H1 (cell line): ENCODE results near the gene FIG4. TPM values are rescaled to one million over a fixed set of nuclear protein-coding genes. Genes with fewer than 3 reads are reported as not detected.

Experiments
- CTCF ChIA-PET: fragments of 300-600 bp; sonication (Branson Sonifier 250); formaldehyde crosslinking; loops from one replicate; lab custom pipeline; 2021; ENCODE audit not compliant: partially characterized antibody; lab: Charles Lee
- POLR2A ChIA-PET: fragments of 300-600 bp; sonication (Branson Sonifier 250); formaldehyde crosslinking; loops from one replicate; lab custom pipeline; 2021; ENCODE audit warnings: inconsistent platforms; ENCODE audit not compliant: partially characterized antibody; lab: Charles Lee
- DNase-seq, 2 experiments: peaks; one replicate each; pipeline versions ENCODE4 v3.0.0 to v3.0.0-alpha.2; 2010 to 2022; ENCODE audit warnings: low spot score in 2 of 2, low read depth in 1 of 2, mixed read lengths in 1 of 2
- FAIRE-seq: peaks from 2 replicates; lab custom pipeline; 2011; peaks lifted over from hg19 to GRCh38; lab: Jason Lieb, UNC
- H2AFZ ChIP-seq: 2 replicates; pipeline ENCODE4 v1.8.1; 2012; ENCODE audit warnings: low read length, inconsistent platforms
- H2AK5ac ChIP-seq: 2 replicates; pipeline ENCODE4 v1.6.1; 2013; ENCODE audit warnings: low read depth, low read length
- H2BK120ac ChIP-seq: replicated peaks from 2 replicates; pipeline ENCODE3; 2013; ENCODE audit warnings: low read depth, low read length, inconsistent platforms
- H2BK12ac ChIP-seq: 2 replicates; pipeline ENCODE4 v1.6.1; 2013; ENCODE audit warnings: low read depth, low read length
- H2BK15ac ChIP-seq: 2 replicates; pipeline ENCODE4 v1.6.1; 2013; ENCODE audit warnings: low read length
- H2BK20ac ChIP-seq: 2 replicates; pipeline ENCODE4 v1.6.1; 2013; ENCODE audit warnings: low read length
- H2BK5ac ChIP-seq: 2 replicates; pipeline ENCODE4 v1.6.1; 2013; ENCODE audit warnings: low read depth, low read length
- H3K14ac ChIP-seq: 2 replicates; pipeline ENCODE4 v1.6.1; 2013; ENCODE audit warnings: inconsistent platforms; ENCODE audit not compliant: insufficient read length
- H3K18ac ChIP-seq: 2 replicates; pipeline ENCODE4 v1.6.1; 2013; ENCODE audit warnings: low read length; ENCODE audit errors: extremely low read depth
- H3K23ac ChIP-seq: 2 replicates; pipeline ENCODE4 v1.6.1; 2013; ENCODE audit warnings: inconsistent platforms; ENCODE audit not compliant: insufficient read length
- H3K23me2 ChIP-seq: 2 replicates; pipeline ENCODE4 v1.6.1; 2013; ENCODE audit warnings: low read depth, low read length
- H3K27ac ChIP-seq: 2 replicates; pipeline ENCODE4 v1.6.1; 2011; ENCODE audit warnings: low read depth, low read length, inconsistent platforms
- H3K27me3 ChIP-seq, 4 experiments: replicated peaks in 1 of 4; 1 replicate in 1 of 4; 2 replicates in 3 of 4; pipeline versions ENCODE4 v1.6.1 to v1.8.1; 2011 to 2013; ENCODE audit warnings: low read length in 3 of 4, mild to moderate bottlenecking in 3 of 4, inconsistent platforms in 2 of 4, mixed read lengths in 2 of 4, moderate library complexity in 1 of 4; ENCODE audit not compliant: control insufficient read depth in 3 of 4, insufficient read depth in 3 of 4; ENCODE audit errors: extremely low read depth in 1 of 4
- H3K36me3 ChIP-seq, 4 experiments: 2 replicates each; pipeline versions ENCODE4 v1.6.1 to v1.8.1; 2011 to 2013; ENCODE audit warnings: mild to moderate bottlenecking in 4 of 4, low read length in 3 of 4, moderate library complexity in 2 of 4, control low read depth in 1 of 4, inconsistent platforms in 1 of 4; ENCODE audit not compliant: insufficient read depth in 4 of 4, control insufficient read depth in 2 of 4
- H3K4ac ChIP-seq: replicated peaks from 2 replicates; pipeline ENCODE3; 2013; ENCODE audit warnings: low read length, low read depth, mixed read lengths, inconsistent platforms; ENCODE audit not compliant: insufficient read length
- H3K4me1 ChIP-seq, 4 experiments: replicated peaks in 1 of 4; 1 replicate in 1 of 4; 2 replicates in 3 of 4; pipeline versions ENCODE4 v1.6.1 to v1.8.1; 2011 to 2013; ENCODE audit warnings: low read length in 3 of 4, inconsistent platforms in 2 of 4, mixed read lengths in 1 of 4; ENCODE audit not compliant: insufficient read depth in 4 of 4, control insufficient read depth in 3 of 4
- H3K4me2 ChIP-seq, 2 experiments: 2 replicates each; pipeline versions ENCODE4 v1.6.1 to v1.8.1; 2011 to 2013; ENCODE audit warnings: low read depth in 2 of 2, low read length in 2 of 2, control low read depth in 1 of 2, inconsistent platforms in 1 of 2, mild to moderate bottlenecking in 1 of 2; ENCODE audit not compliant: insufficient read depth in 1 of 2
- H3K4me3 ChIP-seq, 4 experiments: fragments of 200-600, 300-600 bp in 1 of 4; sonication (generic), shearing (Covaris generic), sonication (Bioruptor Twin) in 1 of 4; 2 replicates each; pipeline versions ENCODE4 v1.5.1 to v1.8.1; 2011 to 2016; ENCODE audit warnings: low read length in 4 of 4, low read depth in 3 of 4, control low read depth in 2 of 4, inconsistent platforms in 2 of 4, mild to moderate bottlenecking in 2 of 4, mixed read lengths in 1 of 4, moderate library complexity in 1 of 4; ENCODE audit not compliant: insufficient read depth in 2 of 4; ENCODE audit errors: extremely low read depth in 1 of 4
- H3K56ac ChIP-seq: replicated peaks from 2 replicates; pipeline ENCODE3; 2013; ENCODE audit warnings: low read depth, mild to moderate bottlenecking, mixed read lengths, low read length, inconsistent platforms; ENCODE audit not compliant: insufficient read length
- H3K79me1 ChIP-seq: 2 replicates; pipeline ENCODE4 v1.6.1; 2013; ENCODE audit warnings: low read depth, low read length, control low read depth
- H3K79me2 ChIP-seq, 2 experiments: 2 replicates each; pipeline versions ENCODE4 v1.6.1 to v1.8.1; 2012 to 2013; ENCODE audit warnings: low read length in 2 of 2, mild to moderate bottlenecking in 2 of 2, inconsistent platforms in 1 of 2; ENCODE audit not compliant: insufficient read depth in 2 of 2, control insufficient read depth in 1 of 2
- H3K9ac ChIP-seq, 4 experiments: replicated peaks in 1 of 4; 1 replicate in 1 of 4; 2 replicates in 3 of 4; pipeline versions ENCODE4 v1.6.1 to v1.8.1; 2011 to 2013; ENCODE audit warnings: low read depth in 3 of 4, low read length in 3 of 4, control low read depth in 2 of 4, mild to moderate bottlenecking in 2 of 4, moderate library complexity in 2 of 4, inconsistent platforms in 1 of 4; ENCODE audit errors: extremely low read depth in 1 of 4
- H3K9me3 ChIP-seq, 2 experiments: 2 replicates each; pipeline versions ENCODE4 v1.6.1 to v1.8.1; 2012 to 2013; ENCODE audit warnings: mild to moderate bottlenecking in 2 of 2, moderate library complexity in 2 of 2, control low read depth in 1 of 2, inconsistent platforms in 1 of 2, low read depth in 1 of 2, low read length in 1 of 2, mixed read lengths in 1 of 2; ENCODE audit not compliant: insufficient read depth in 2 of 2
- H4K20me1 ChIP-seq, 2 experiments: replicated peaks in 1 of 2; 2 replicates each; pipeline versions ENCODE3 to v1.8.1; 2011 to 2013; ENCODE audit warnings: inconsistent platforms in 2 of 2, low read length in 2 of 2, mild to moderate bottlenecking in 1 of 2; ENCODE audit not compliant: insufficient read depth in 2 of 2, control insufficient read depth in 1 of 2
- H4K5ac ChIP-seq: 2 replicates; pipeline ENCODE4 v1.6.1; 2013; ENCODE audit warnings: low read length, low read depth, mixed read lengths, inconsistent platforms; ENCODE audit not compliant: insufficient read length
- H4K8ac ChIP-seq: 2 replicates; pipeline ENCODE4 v1.8.0; 2013; ENCODE audit warnings: mild to moderate bottlenecking, moderate library complexity, low read length, inconsistent platforms; ENCODE audit not compliant: insufficient read depth; ENCODE audit errors: extremely low read depth
- H4K91ac ChIP-seq: replicated peaks from 2 replicates; pipeline ENCODE3; 2013; ENCODE audit warnings: low read length, mixed read lengths, inconsistent platforms; ENCODE audit not compliant: insufficient read length
- ATF3 ChIP-seq: IDR thresholded peaks from 2 replicates; pipeline ENCODE4 v1.6.1; 2011; ENCODE audit warnings: low read depth, mild to moderate bottlenecking, low read length; ENCODE audit not compliant: insufficient read depth
- CBX5 ChIP-seq: fragments of 300-800, 300-1000 bp; sonication (generic); IDR thresholded peaks from 2 replicates; pipeline ENCODE4 v1.7.1; 2016; ENCODE audit warnings: antibody characterized with exemption, low read length, low read depth
- CEBPB ChIP-seq: IDR thresholded peaks from 2 replicates; pipeline ENCODE4 v1.6.1; 2012; ENCODE audit warnings: low read depth, low read length
- CHD1 ChIP-seq: IDR thresholded peaks from 2 replicates; pipeline ENCODE4 v1.6.1; 2012; ENCODE audit warnings: low read depth, low read length, improper control_type of control experiment
- FOSL1 ChIP-seq: IDR thresholded peaks from 2 replicates; pipeline ENCODE4 v1.6.1; 2011; ENCODE audit warnings: mild to moderate bottlenecking, low read depth, low read length, moderate library complexity; ENCODE audit not compliant: insufficient read depth
- KDM1A ChIP-seq: fragments of 200-600, 300-600 bp; sonication (generic); IDR thresholded peaks from 2 replicates; pipeline ENCODE4 v1.7.1; 2016; ENCODE audit warnings: mild to moderate bottlenecking, low read length, borderline replicate concordance
- KDM4A ChIP-seq: IDR thresholded peaks from one replicate; pipeline ENCODE4 v1.7.1; 2012; ENCODE audit warnings: low read depth, mild to moderate bottlenecking, moderate library complexity, low read length, inconsistent platforms; ENCODE audit not compliant: severe bottlenecking
- MAFK ChIP-seq: IDR thresholded peaks from 2 replicates; pipeline ENCODE4 v1.6.1; 2012; ENCODE audit warnings: low read depth, mild to moderate bottlenecking, improper control_type of control experiment, low read length
- RBBP5 ChIP-seq: IDR thresholded peaks from 2 replicates; pipeline ENCODE4 v1.7.1; 2012; ENCODE audit warnings: low read depth, mild to moderate bottlenecking, inconsistent platforms, low read length, moderate library complexity, borderline replicate concordance
- RFX5 ChIP-seq: IDR thresholded peaks from 2 replicates; pipeline ENCODE4 v1.6.1; 2011; ENCODE audit warnings: low read depth, low read length, improper control_type of control experiment, borderline replicate concordance
- SRF ChIP-seq: IDR thresholded peaks from 2 replicates; pipeline ENCODE4 v1.6.1; 2011; ENCODE audit warnings: mild to moderate bottlenecking, low read depth, low read length, moderate library complexity
- TAF1 ChIP-seq: IDR thresholded peaks from 2 replicates; pipeline ENCODE4 v1.6.1; 2011; ENCODE audit warnings: mild to moderate bottlenecking, low read depth, low read length
- TCF12 ChIP-seq: IDR thresholded peaks from 2 replicates; pipeline ENCODE4 v1.6.1; 2011; ENCODE audit warnings: low read depth, mild to moderate bottlenecking, low read length
- ZNF274 ChIP-seq: IDR thresholded peaks from 2 replicates; pipeline ENCODE4 v1.7.0; 2012; ENCODE audit warnings: low read length, borderline replicate concordance; ENCODE audit errors: extremely low read depth
- WGBS, 2 experiments: shearing (Covaris generic) in 1 of 2; methylation state at CpG; one replicate each; pipeline versions ENCODE4 v1.1.6 to v1.1.7; 2013 to 2015; ENCODE audit warnings: low lambda C conversion rate in 2 of 2, mixed read lengths in 2 of 2, inconsistent platforms in 1 of 2, low coverage in 1 of 2, missing lambda C conversion rate in 1 of 2; ENCODE audit not compliant: insufficient replicate concordance in 2 of 2, insufficient coverage in 1 of 2, insufficient read length in 1 of 2; ENCODE audit errors: extremely low coverage in 1 of 2, missing lambda C conversion rate in 1 of 2; 5-methylcytosine and 5-hydroxymethylcytosine counted together
- polyA plus RNA-seq, 7 experiments: library from polyadenylated mRNA; depleted of rRNA in 3 of 7; stranded (reverse) in 5 of 7; unstranded in 2 of 7; fragments of >200 nt in 5 of 7; fragments of 200-250 nt in 2 of 7; gene quantifications; 1 replicate in 5 of 7; 2 replicates in 1 of 7; 4 replicates in 1 of 7; pipeline versions ENCODE4 v1.2.1 to v1.2.3, GENCODE V29; 2011 to 2013; ENCODE audit warnings: missing spikeins in 2 of 7, mixed read lengths in 2 of 7
- total RNA-seq: library from RNA; stranded (reverse); fragmentation: NEBNext Ultra II Directional; extraction: Animal tissue kit (Norgen Biotek cat#: 25700); gene quantifications from 2 replicates; pipeline ENCODE4 v1.2.1, GENCODE V29; 2021

The FIG4 gene
- total and polyA plus RNA-seq, 2 of the 8 experiments (the other 6 are each of a cell fraction or from before 2014, with no cell fraction given), result 11.8 to 21.9 TPM

- Histone ChIP-seq H2BK5ac (no peak overlapping the region), H3K9me3 (no peaks in the 10 kb centered on the region), H3K4me2 (no peak overlapping the region), H4K5ac (no peak overlapping the region), H3K23ac (no peak overlapping the region), H4K20me1 (no peaks in the 10 kb centered on the region), H2AK5ac (no peak overlapping the region), H3K9ac (no peak overlapping the region), H4K91ac (no peak overlapping the region), H4K8ac (no peak overlapping the region), H3K14ac (no peak overlapping the region), H3K79me2 (no peaks in the 10 kb centered on the region), H3K18ac (no peak overlapping the region), H2BK120ac (no peak overlapping the region), H3K4me1 (peaks cover 0 to 4% (median under 1%) of the 10 kb centered on the region in 4 experiments; a peak in 2 of 7 replicates), H2BK12ac (no peak overlapping the region), H3K4ac (no peak overlapping the region), H3K36me3 (no peaks in the 10 kb centered on the region), H3K79me1 (no peaks in the 10 kb centered on the region), H3K23me2 (no peaks in the 10 kb centered on the region), H2BK15ac (no peak overlapping the region), H3K4me3 (no peak overlapping the region), H2AFZ (no peak overlapping the region), H2BK20ac (no peak overlapping the region), H3K27me3 (no peaks in the 10 kb centered on the region), H3K56ac (no peak overlapping the region), H3K27ac (no peak overlapping the region)
- POLR2A ChIA-PET, result no interaction called here
- no peak for FAIRE-seq
- 83% methylated on average over 3 of the region's 3 CpGs; no CpG with 5 or more reads in 1 of the 2 experiments for WGBS, 2 experiments
- CTCF ChIA-PET, result interaction anchor here (1.0 to 2.4 kb wide), 3 partner anchors 14 to 238 kb away, joined by 3 to 9 read pairs (median 3); no protein-coding TSS in a partner anchor
- no peak for DNase-seq
- TF ChIP-seq TAF1 (no peak), TCF12 (no peak), RBBP5 (no peak), MAFK (no peak), CHD1 (no peak), KDM1A (no peak), CEBPB (no peak), ZNF274 (no peak), CBX5 (no peak), KDM4A (no peak), SRF (no peak), ATF3 (no peak), RFX5 (no peak), FOSL1 (no peak)
These were observed 108.6 kb downstream of the FIG4 start for GRCh38 chr6:109799664-109800063.
